OCI-LY3 (cell line): ENCODE data around the gene NOL4L.

Experiments
- H2AFZ ChIP-seq: fragments of 200-600, 300-600 bp; shearing (Covaris generic); 2 replicates; pipeline ENCODE4 v1.6.0; 2014; ENCODE audit warnings: antibody characterized with exemption, low read depth, low read length
- H3K27ac ChIP-seq: fragments of 200-600, 300-600 bp; sonication (generic); 2 replicates; pipeline ENCODE4 v1.5.1; 2014; ENCODE audit warnings: mild to moderate bottlenecking, low read length, moderate library complexity, mixed read lengths
- H3K27me3 ChIP-seq: fragments of 200-600, 300-600 bp; sonication (generic); 2 replicates; pipeline ENCODE4 v1.6.1; 2014; ENCODE audit warnings: low read depth, low read length, mixed read lengths
- H3K36me3 ChIP-seq: fragments of 200-600, 300-600 bp; sonication (generic); replicated peaks from 2 replicates; pipeline ENCODE3; 2014; ENCODE audit warnings: low read depth, low read length, mixed read lengths
- H3K4me1 ChIP-seq: fragments of 300-600, 200-600 bp; sonication (generic); 2 replicates; pipeline ENCODE4 v1.6.1; 2014; ENCODE audit warnings: low read length, mixed read lengths
- H3K4me2 ChIP-seq: fragments of 200-600, 300-600 bp; sonication (generic); 2 replicates; pipeline ENCODE4 v1.6.1; 2014; ENCODE audit warnings: low read length, mixed read lengths
- H3K4me3 ChIP-seq: fragments of 300-600, 200-600 bp; sonication (generic); 2 replicates; pipeline ENCODE4 v1.5.1; 2014; ENCODE audit warnings: antibody characterized with exemption, mild to moderate bottlenecking, low read length, moderate library complexity
- H3K79me2 ChIP-seq: fragments of 300-600, 200-600 bp; shearing (Covaris generic); 2 replicates; pipeline ENCODE4 v1.6.1; 2014; ENCODE audit warnings: mild to moderate bottlenecking, low read length, mixed read lengths
- H3K9ac ChIP-seq: fragments of 300-600, 200-600 bp; shearing (Covaris generic); 2 replicates; pipeline ENCODE4 v1.6.0; 2014; ENCODE audit warnings: mild to moderate bottlenecking, low read length, moderate library complexity
- H3K9me3 ChIP-seq: fragments of 200-600, 300-600 bp; shearing (Covaris generic); 2 replicates; pipeline ENCODE4 v1.6.1; 2014; ENCODE audit warnings: low read length, mixed read lengths; ENCODE audit not compliant: insufficient read depth
- H4K20me1 ChIP-seq: fragments of 200-600, 300-600 bp; sonication (generic); 2 replicates; pipeline ENCODE4 v1.6.1; 2016; ENCODE audit warnings: low read length, mixed read lengths; ENCODE audit not compliant: insufficient read depth
- EZH2phosphoT487 ChIP-seq: fragments of 200-600 bp; shearing (Covaris generic); IDR thresholded peaks from 2 replicates; pipeline ENCODE4 v1.6.1; 2018; ENCODE audit warnings: antibody characterized with exemption, mixed run types, low read depth
- TF ChIP-seq, protein P1 (sequence below): fragments of 200-600, 300-600 bp; sonication (generic); IDR thresholded peaks from 2 replicates; pipeline ENCODE4 v1.5.1; 2014; ENCODE audit warnings: antibody characterized with exemption, low read length, low read depth

Gene NOL4L

DNA sequence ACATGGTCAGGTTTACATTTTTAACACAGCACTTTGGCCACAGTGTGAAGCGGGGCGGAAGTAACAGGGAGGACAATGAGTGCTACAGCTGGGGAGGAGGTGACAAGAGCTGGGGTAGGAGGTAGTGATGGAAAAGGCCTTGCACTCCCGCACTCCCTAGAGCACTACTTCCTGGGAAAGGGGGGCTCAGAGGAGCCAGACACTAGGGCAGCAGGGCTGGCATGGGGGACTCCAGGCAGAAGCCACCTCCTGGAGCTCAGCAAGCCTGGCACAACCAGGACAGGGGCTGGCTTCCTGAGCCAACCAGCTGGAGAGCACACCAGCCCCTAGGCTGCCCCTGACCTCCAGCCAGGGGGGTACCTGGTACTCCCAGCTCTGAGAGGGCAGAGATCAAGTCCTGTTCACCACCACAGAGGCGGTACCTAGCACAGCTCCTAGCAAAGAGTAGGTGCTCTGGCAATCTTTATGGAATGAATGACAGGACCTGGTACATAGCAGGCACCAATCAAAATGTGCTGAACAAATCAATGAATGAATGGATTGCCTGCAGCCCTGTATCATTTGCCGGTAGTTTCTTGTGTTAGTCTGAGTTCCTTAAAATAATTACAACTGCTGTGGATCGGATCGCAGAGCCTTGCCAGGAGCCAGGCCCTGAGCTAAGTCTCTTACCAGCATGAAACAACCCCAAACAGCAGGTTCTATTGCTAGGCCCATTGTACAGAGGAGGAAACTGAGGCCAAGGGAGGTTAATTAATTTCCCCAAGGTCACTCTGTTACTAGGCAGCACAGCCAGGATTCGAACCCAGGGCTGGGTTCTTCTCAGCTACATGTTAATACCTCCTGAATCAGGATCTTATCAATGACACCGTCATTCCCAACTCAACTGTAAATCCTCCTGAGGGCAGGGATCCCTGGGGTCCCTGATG is 15.5 kb downstream of the NOL4L start:
- Histone ChIP-seq H2AFZ (no peak overlapping the region), H4K20me1 (no peaks in the 10 kb centered on the region), H3K27me3 (peaks cover 45% of the 10 kb centered on the region), H3K9me3 (no peaks in the 10 kb centered on the region), H3K9ac (no peak overlapping the region), H3K79me2 (no peaks in the 10 kb centered on the region), H3K27ac (no peak overlapping the region), H3K4me2 (no peak overlapping the region), H3K36me3 (no peaks in the 10 kb centered on the region), H3K4me3 (no peak overlapping the region), H3K4me1 (no peaks in the 10 kb centered on the region)
- TF ChIP-seq, protein P1, sequence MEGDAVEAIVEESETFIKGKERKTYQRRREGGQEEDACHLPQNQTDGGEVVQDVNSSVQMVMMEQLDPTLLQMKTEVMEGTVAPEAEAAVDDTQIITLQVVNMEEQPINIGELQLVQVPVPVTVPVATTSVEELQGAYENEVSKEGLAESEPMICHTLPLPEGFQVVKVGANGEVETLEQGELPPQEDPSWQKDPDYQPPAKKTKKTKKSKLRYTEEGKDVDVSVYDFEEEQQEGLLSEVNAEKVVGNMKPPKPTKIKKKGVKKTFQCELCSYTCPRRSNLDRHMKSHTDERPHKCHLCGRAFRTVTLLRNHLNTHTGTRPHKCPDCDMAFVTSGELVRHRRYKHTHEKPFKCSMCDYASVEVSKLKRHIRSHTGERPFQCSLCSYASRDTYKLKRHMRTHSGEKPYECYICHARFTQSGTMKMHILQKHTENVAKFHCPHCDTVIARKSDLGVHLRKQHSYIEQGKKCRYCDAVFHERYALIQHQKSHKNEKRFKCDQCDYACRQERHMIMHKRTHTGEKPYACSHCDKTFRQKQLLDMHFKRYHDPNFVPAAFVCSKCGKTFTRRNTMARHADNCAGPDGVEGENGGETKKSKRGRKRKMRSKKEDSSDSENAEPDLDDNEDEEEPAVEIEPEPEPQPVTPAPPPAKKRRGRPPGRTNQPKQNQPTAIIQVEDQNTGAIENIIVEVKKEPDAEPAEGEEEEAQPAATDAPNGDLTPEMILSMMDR, result no peak
- TF ChIP-seq EZH2phosphoT487, result no peak

DNA sequence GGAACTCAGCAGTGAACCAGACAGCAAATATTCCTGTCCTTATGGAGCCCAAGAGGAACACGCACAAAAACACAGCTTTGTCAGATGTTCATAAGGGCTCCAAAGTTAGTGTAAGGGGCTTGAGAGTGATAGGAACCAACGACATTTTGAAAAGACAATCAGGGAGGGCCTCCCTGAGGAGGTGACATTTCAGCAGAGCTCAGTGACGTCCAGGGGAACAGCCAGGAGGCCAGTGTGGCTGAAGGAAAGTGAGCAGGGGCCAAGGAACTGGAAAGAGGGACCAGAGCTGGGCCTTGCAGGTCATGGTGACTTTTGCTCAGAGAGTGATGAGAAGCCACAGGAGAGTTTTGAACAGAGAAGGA is 16.1 kb downstream of the NOL4L start:
- Histone ChIP-seq H3K9ac (no peak overlapping the region), H3K4me2 (no peak overlapping the region), H3K9me3 (no peaks in the 10 kb centered on the region), H3K36me3 (no peaks in the 10 kb centered on the region), H3K4me3 (no peak overlapping the region), H3K4me1 (no peaks in the 10 kb centered on the region), H4K20me1 (no peaks in the 10 kb centered on the region), H3K79me2 (no peaks in the 10 kb centered on the region), H3K27ac (no peak overlapping the region), H3K27me3 (peaks cover 45% of the 10 kb centered on the region), H2AFZ (no peak overlapping the region)
- TF ChIP-seq EZH2phosphoT487, result no peak
- TF ChIP-seq, protein P1, result no peak

DNA sequence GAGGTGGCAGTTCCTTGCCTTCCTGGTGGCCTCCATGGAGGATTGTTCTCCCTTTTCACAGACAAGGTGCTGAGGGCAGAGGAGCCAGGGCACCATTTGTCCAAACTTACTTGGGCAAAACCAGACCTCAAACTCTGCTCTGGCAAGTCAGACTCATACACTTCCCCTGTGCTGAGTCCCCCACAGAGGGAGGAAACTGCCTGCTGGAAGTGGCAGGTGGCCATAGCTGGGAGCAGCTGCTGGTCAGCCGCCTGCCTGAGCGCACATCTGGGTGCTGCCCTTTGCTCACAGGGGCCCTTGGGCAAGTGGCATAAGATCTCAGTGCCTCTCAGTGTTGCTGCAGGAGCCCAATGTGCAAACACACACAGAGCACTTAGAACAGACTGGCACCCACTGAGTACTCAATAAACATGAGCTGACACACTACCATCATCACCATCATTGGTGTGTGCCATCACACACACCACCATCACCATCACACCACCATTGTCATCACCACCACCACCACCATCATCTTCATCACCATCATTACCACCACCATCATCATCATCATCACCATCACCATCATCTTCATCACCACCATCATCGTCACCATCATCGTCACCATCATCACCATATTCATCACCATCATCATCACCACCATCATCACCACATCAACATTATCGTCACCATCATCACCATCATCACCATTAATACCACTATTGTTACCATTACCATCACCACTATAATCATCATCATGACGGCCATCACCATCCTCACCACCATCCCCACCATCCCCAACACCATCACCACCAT is 17.6 kb downstream of the NOL4L start:
- H3K4me1 ChIP-seq, result no peaks in the 10 kb centered on the region
- H3K27me3 ChIP-seq, result peaks cover 38% of the 10 kb centered on the region
- TF ChIP-seq, protein P1, result no peak
- no peak for TF ChIP-seq EZH2phosphoT487
- no peak overlapping the region for H3K4me2 ChIP-seq
- no peak overlapping the region for H3K9ac ChIP-seq
- H3K79me2 ChIP-seq, result no peaks in the 10 kb centered on the region
- H3K9me3 ChIP-seq, result no peaks in the 10 kb centered on the region
- no peaks in the 10 kb centered on the region for H4K20me1 ChIP-seq
- H3K27ac ChIP-seq, result no peak overlapping the region
- no peaks in the 10 kb centered on the region for H3K36me3 ChIP-seq
- no peak overlapping the region for H2AFZ ChIP-seq
- H3K4me3 ChIP-seq, result no peak overlapping the region
